ENCODE results near the gene GPR17. TPM values are rescaled to one million over a fixed set of nuclear protein-coding genes. Genes with fewer than 3 reads are reported as not detected.

GPR17 gene
- total RNA-seq, 2 experiments from 2014 or later, result not detected

DNA sequence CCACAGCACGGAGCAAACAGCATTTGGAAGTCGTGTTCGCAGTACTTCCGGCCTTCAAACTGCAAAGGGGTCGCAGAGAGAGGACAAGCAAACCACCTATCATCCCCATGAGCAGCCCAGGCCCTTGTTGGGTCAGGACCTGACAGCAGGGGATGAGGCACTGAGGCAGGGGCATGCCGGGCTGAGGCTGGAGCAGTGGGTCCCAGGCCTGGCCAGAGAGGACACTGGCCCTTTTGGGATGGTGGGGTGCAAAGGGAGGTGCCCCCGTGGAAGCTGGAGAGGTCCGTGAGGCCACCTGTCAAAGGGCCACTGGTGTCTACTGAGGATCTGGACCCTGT, 8.9 kb downstream of the GPR17 start:
- POLR2A ChIA-PET, result interaction anchor here (1.0 kb wide), 1 partner anchor 13 kb away, joined by 3 read pairs; no protein-coding TSS in a partner anchor
- H3K9me3 Mint-ChIP-seq (ENCODE audit: insufficient read depth), result no peaks in the 10 kb centered on the region
- CTCF ChIA-PET, result interaction anchor here (9.1 kb wide), 1 partner anchor 63 kb away, joined by 174 read pairs; no protein-coding TSS in a partner anchor
- no peak overlapping the region for H3K27ac Mint-ChIP-seq
- H3K36me3 Mint-ChIP-seq (ENCODE audit: low read depth), result no peaks in the 10 kb centered on the region
- no peaks in the 10 kb centered on the region for H3K27me3 Mint-ChIP-seq (ENCODE audit: low read depth)
- DNase-seq (no peak), ATAC-seq (no peak)
- H3K4me3 Mint-ChIP-seq, result no peak overlapping the region
- H3K4me1 Mint-ChIP-seq (ENCODE audit: low read depth), result peaks cover under 1% of the 10 kb centered on the region

DNA sequence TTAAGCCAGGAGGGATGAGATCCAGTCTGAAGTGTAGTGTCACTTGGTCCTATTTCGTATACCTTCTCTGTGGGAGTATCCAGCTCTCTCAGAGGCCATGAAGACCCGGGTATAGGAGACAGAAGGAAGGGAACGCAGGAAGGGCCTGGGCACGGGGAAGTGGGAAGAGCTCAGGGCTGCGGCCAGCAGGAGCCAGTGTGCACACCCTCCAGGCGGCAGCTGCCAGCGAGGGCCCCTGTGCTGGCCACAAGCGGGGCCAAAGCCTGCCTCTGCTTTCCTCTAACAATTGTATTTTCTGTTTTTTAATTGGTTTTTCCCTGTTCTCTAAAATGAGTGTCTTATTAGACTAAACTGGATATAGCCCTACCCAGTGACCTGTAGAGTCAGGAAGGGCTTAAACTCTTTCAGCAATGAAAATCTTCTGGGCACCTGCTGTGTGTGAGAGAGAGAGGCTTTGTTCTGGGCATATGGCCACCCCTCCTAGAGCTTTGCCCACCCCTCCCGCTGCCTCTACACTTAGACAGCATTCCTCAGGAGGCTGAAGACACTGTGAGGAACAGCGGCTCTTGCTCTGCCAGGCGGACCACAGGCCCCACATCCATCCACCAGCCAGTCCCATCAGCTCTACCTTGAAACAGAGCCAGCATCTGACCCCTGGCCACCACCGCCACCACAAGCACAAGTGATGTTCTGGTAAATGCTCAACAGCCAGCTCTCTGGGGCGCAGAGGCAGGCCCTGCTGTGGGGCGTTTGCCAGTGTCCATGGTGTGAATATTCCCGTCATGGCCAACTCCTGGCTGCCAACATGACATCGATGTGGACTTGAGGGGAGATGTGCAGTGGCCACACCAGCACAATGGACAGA, 9.5 kb downstream of the GPR17 start:
- DNase-seq (no peak), ATAC-seq (no peak)
- no peaks in the 10 kb centered on the region for H3K9me3 Mint-ChIP-seq (ENCODE audit: insufficient read depth)
- peaks cover 2% of the 10 kb centered on the region for H3K4me1 Mint-ChIP-seq (ENCODE audit: low read depth)
- H3K27ac Mint-ChIP-seq, result no peak overlapping the region
- ChIA-PET POLR2A (no interaction called here), CTCF (interaction anchor here (0.7 to 9.1 kb wide), 2 partner anchors 63 to 64 kb away, joined by 4 to 174 read pairs; no protein-coding TSS in a partner anchor)
- H3K27me3 Mint-ChIP-seq (ENCODE audit: low read depth), result peaks cover 2% of the 10 kb centered on the region
- H3K4me3 Mint-ChIP-seq, result no peak overlapping the region
- no peaks in the 10 kb centered on the region for H3K36me3 Mint-ChIP-seq (ENCODE audit: low read depth)

DNA sequence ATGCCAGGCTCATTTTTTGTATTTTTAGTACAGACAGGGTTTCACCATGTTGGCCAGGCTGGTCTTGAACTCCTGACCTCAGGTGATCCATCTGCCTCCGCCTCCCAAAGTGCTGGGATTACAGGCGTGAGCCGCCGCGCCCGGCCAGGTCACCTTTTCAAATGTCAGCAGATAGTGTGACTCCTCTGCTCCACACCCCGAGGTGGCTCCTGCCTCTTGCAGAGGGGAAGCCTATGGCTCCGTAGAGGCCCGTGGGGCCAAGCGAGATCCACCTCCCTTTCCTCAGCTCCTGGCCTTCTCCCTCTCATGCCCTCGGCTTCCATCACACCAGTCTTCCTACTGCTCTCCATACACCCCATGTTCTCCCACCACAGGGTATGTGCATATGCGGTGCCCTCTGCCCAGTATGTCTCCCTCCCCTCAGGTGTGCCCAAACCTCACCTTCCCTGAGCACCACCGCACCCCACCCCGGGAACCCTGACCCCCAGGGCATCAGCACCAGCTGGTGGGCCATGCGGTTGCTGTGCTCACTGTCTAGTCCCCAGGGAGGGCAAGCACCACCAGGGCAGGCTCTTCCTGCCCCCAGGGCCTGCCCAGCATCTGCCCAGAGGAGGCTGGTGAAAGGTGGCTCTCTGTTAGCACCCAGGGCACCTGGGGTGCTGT, 10.7 kb downstream of the GPR17 start:
- peaks cover 5% of the 10 kb centered on the region for H3K27me3 Mint-ChIP-seq (ENCODE audit: low read depth)
- no peak for ATAC-seq
- ChIA-PET POLR2A (no interaction called here), CTCF (interaction anchor here (1.8 kb wide), 1 partner anchor 65 kb away, joined by 5 read pairs; no protein-coding TSS in a partner anchor)
- H3K27ac Mint-ChIP-seq, result no peak overlapping the region
- H3K36me3 Mint-ChIP-seq (ENCODE audit: low read depth), result no peaks in the 10 kb centered on the region
- H3K9me3 Mint-ChIP-seq (ENCODE audit: insufficient read depth), result no peaks in the 10 kb centered on the region
- H3K4me1 Mint-ChIP-seq (ENCODE audit: low read depth), result peaks cover 2% of the 10 kb centered on the region
- no peak for DNase-seq
- no peak overlapping the region for H3K4me3 Mint-ChIP-seq

DNA sequence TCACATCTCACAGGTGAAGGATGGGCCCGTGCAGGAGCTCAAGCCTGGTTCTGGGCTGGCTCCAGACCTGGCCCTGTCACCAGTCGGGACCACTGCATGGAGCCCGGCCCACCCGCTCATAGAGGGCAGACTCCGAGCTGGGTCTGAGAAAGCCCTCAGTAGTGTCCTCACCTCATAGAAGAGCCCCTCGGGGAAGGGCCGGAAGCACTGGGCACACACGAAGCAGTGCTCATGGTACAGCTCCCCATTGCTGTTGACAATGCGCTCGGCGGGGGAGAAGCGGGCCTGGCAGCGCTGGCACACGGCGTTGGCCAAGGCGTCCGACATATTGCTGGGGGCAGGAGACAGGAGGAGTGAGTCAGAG, 11.3 kb downstream of the GPR17 start:
- POLR2A ChIA-PET, result no interaction called here
- Mint-ChIP-seq H3K4me1 (ENCODE audit: low read depth) (peaks cover 2% of the 10 kb centered on the region), H3K27ac (no peak overlapping the region), H3K9me3 (ENCODE audit: insufficient read depth) (no peaks in the 10 kb centered on the region), H3K27me3 (ENCODE audit: low read depth) (peaks cover 5% of the 10 kb centered on the region), H3K36me3 (ENCODE audit: low read depth) (no peaks in the 10 kb centered on the region), H3K4me3 (no peak overlapping the region)
- ATAC-seq, result no peak
- DNase-seq, result no peak
- CTCF ChIA-PET, result interaction anchor here (1.0 to 1.8 kb wide), 2 partner anchors 7 to 66 kb away, joined by 3 to 5 read pairs; no protein-coding TSS in a partner anchor

DNA sequence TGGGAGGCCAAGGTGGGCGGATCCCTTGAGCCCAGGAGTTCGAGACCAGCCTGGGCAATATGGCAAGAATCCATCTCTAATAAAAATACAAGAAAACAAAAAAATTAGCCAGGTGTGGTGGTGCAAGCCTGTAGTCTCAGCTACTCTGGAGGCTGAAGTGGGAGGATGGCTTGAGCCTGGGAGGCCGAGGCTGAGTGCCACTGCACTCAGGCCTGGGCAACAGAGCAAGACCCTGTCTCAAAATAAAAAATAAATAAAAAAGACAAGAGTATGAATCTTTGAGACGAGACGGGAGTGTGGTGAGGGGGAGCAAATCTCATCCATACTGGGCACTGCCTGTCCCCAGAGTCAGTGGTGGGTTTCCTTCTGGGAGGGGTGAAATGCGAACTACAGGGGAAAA, 12.2 kb downstream of the GPR17 start:
- ChIA-PET POLR2A (no interaction called here), CTCF (interaction anchor here (1.0 to 1.8 kb wide), 2 partner anchors 8 to 67 kb away, joined by 3 to 5 read pairs; no protein-coding TSS in a partner anchor)
- ATAC-seq (no peak), DNase-seq (no peak)
- H3K4me1 Mint-ChIP-seq (ENCODE audit: low read depth), result peaks cover 2% of the 10 kb centered on the region
- H3K36me3 Mint-ChIP-seq (ENCODE audit: low read depth), result no peaks in the 10 kb centered on the region
- H3K27me3 Mint-ChIP-seq (ENCODE audit: low read depth), result peaks cover 10% of the 10 kb centered on the region
- no peaks in the 10 kb centered on the region for H3K9me3 Mint-ChIP-seq (ENCODE audit: insufficient read depth)
- H3K27ac Mint-ChIP-seq, result no peak overlapping the region
- no peak overlapping the region for H3K4me3 Mint-ChIP-seq

DNA sequence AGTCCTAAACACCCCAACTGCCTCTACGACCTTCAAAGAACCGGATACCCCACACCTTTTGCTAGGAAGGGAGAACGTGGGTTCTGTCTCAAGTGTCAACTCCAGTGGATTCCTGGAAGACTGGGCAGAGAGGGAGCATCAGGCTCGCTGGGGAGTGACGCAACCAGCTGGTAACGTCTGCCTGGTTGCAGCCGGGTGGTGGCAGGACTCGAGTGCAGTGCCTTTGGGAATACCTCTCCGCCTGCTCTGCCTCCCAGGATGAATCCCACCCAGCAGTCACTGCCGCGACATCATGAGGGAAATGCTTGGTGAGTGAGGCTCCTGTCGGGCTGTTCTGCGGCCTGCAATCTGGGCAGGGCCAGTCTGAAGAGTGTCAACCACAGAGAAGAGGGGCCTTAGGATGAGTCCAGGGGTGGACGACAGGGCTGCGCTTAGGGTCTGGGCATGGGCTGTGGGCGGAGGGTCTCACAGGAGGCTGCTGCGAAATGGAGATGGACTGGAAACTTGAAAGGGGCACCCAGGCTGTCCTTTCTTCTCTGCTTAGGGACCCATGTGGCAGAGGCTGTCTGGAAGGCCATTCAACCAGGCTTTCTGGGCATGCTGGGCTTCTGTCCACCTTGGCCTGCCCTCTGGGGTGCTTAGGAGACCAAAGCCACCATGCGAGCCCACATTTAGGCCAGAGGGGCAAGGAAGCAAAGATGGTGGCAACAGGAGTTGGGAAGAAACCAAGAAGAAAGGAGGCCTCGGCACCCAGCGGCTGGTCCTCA, 12.9 kb downstream of the GPR17 start:
- Mint-ChIP-seq H3K9me3 (ENCODE audit: insufficient read depth) (no peaks in the 10 kb centered on the region), H3K27ac (no peak overlapping the region), H3K4me1 (ENCODE audit: low read depth) (peaks cover 5% of the 10 kb centered on the region), H3K36me3 (ENCODE audit: low read depth) (no peaks in the 10 kb centered on the region), H3K4me3 (no peak overlapping the region), H3K27me3 (ENCODE audit: low read depth) (peaks cover 17% of the 10 kb centered on the region)
- no peak for DNase-seq
- ChIA-PET CTCF (no interaction called here), POLR2A (no interaction called here)
- ATAC-seq, result no peak

DNA sequence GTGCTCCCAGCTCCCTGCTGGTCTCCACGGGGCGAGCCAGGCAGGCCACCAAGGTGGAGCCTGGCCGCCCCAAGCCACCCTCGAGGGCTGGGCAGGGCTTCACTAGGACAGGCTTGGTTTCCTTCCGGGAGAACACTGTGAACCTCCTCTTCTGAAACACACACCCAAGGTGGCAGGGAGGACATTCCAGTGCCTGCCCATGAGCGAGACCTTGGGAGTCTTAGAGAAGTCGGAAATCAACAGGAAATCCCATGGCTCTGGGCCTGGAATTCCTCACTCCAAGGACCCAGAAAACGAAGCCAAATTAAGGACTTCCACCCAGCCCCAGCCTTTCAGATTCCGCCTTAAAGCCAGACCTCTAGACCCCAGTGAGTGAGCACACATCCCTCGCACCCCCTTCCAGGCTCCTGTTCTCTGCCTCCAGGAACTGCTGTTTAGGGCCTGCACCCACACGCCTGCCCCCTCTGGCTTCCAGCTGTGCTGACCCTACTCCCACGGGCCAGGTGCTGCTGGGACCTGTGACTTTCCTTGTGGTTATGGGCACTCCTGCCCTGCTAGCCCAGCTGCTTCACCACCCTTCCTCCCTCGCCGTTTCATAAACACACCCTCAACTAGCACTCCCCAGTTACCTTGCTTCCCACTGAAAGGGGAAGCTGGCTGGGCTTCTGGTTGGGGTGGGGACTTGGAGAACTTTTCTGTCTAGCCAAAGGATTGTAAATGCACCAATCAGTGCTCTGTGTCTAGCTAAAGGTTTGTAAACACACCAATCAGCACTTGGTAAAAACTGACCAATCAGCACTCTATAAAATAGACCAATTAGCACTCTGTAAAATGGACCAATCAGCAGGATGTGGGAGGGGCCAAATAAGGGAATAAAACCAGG, 13.7 kb downstream of the GPR17 start:
- CTCF ChIA-PET, result no interaction called here
- POLR2A ChIA-PET, result no interaction called here
- peaks cover 21% of the 10 kb centered on the region for H3K27me3 Mint-ChIP-seq (ENCODE audit: low read depth)

DNA sequence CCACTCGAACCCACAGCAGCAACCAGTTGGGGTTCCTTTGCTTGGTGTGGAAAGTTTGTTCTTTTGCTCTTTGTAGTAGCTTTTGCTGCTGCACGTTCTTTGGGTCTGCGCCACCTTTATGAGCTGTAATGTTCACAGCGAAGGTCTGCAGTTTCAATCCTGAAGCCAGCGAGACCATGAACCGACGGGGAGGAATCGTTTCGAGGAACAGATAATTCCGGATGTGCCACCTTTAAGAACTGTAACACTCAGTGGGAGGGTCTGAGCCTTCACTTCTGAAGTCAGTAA, 14.3 kb downstream of the GPR17 start:
- Mint-ChIP-seq H3K4me1 (ENCODE audit: low read depth) (peaks cover 6% of the 10 kb centered on the region), H3K9me3 (ENCODE audit: insufficient read depth) (no peaks in the 10 kb centered on the region), H3K4me3 (no peak overlapping the region), H3K27ac (no peak overlapping the region), H3K27me3 (ENCODE audit: low read depth) (peaks cover 26% of the 10 kb centered on the region), H3K36me3 (ENCODE audit: low read depth) (no peaks in the 10 kb centered on the region)
- DNase-seq, result no peak
- ATAC-seq, result no peak
- ChIA-PET POLR2A (no interaction called here), CTCF (no interaction called here)

More for the DNA sequence above, 13.7 kb downstream of the GPR17 start:
- ATAC-seq, result no peak
- Mint-ChIP-seq H3K4me3 (no peak overlapping the region), H3K27ac (no peak overlapping the region), H3K4me1 (ENCODE audit: low read depth) (peaks cover 6% of the 10 kb centered on the region), H3K36me3 (ENCODE audit: low read depth) (no peaks in the 10 kb centered on the region), H3K9me3 (ENCODE audit: insufficient read depth) (no peaks in the 10 kb centered on the region)
- no peak for DNase-seq

DNA sequence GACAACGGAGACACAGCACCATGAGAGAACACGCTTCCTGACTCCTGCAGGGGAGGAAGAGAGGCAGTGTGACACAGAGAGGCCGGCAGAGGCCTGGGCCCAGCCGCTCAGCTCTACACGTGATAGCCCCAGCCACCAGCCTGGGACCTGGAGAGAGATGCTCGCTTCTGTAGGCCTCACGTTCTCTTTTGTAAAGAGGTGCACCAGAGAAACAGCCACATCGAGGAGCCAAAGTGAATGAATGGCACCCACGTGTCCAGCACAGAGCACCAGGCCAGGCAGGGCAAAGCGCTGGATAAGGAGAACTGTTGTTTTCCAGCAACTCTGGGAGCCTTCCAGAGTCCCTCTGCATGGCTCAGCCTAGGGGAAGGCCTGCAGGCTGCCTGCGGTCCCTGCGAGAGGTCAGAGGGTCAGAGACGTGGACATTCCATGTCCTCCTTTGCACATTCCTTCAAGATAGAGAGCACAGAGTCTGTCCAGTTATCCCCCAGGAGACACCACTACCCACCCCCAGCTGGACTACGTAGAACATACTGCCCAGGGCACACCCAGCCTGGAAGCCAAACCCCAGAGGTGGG, 15.2 kb downstream of the GPR17 start:
- no peaks in the 10 kb centered on the region for H3K9me3 Mint-ChIP-seq (ENCODE audit: insufficient read depth)
- no peak for DNase-seq
- H3K4me1 Mint-ChIP-seq (ENCODE audit: low read depth), result peaks cover 6% of the 10 kb centered on the region
- H3K27ac Mint-ChIP-seq, result no peak overlapping the region
- ChIA-PET POLR2A (interaction anchor here (0.6 kb wide), 1 partner anchor 12 kb away, joined by 3 read pairs; no protein-coding TSS in a partner anchor), CTCF (no interaction called here)
- no peaks in the 10 kb centered on the region for H3K36me3 Mint-ChIP-seq (ENCODE audit: low read depth)
- no peak for ATAC-seq
- no peak overlapping the region for H3K4me3 Mint-ChIP-seq
- H3K27me3 Mint-ChIP-seq (ENCODE audit: low read depth), result peaks cover 35% of the 10 kb centered on the region

GRCh38 chr2:127661949-127662510, 16.1 kb downstream of the GPR17 start:
- H3K27me3 Mint-ChIP-seq (ENCODE audit: low read depth), result peaks cover 43% of the 10 kb centered on the region
- H3K4me3 Mint-ChIP-seq, result no peak overlapping the region
- ChIA-PET CTCF (interaction anchor here (0.6 kb wide), 2 partner anchors 95 to 281 kb away, joined by 3 read pairs; no protein-coding TSS in a partner anchor), POLR2A (interaction anchor here (0.6 kb wide), 1 partner anchor 11 kb away, joined by 3 read pairs; no protein-coding TSS in a partner anchor)
- no peak overlapping the region for H3K27ac Mint-ChIP-seq
- no peak for ATAC-seq
- H3K4me1 Mint-ChIP-seq (ENCODE audit: low read depth), result peaks cover 6% of the 10 kb centered on the region
- no peaks in the 10 kb centered on the region for H3K36me3 Mint-ChIP-seq (ENCODE audit: low read depth)
- no peak for DNase-seq
- H3K9me3 Mint-ChIP-seq (ENCODE audit: insufficient read depth), result no peaks in the 10 kb centered on the region
